ENCODE results near the gene RIN1.
A peak's percentile ranks its signal among the peaks of the same experiment; 100 is the strongest.

Gene RIN1

GRCh38 chr11:66340596-66341501 lies 4.6 kb upstream of the RIN1 start:
- no peak overlapping the region for H3K9ac ChIP-seq (ENCODE audit: low read depth in 1 of 2, low read length in 2 of 2)
- H3K4me3 ChIP-seq (ENCODE audit: low read length in 2 of 2) = no peak overlapping the region
- H3K27ac ChIP-seq (ENCODE audit: low read depth in 2 of 2, low read length in 2 of 2) = no peak overlapping the region
- peaks cover 30% of the 10 kb centered on the region in 2 donors for H3K4me1 ChIP-seq (ENCODE audit: control insufficient read depth in 2 of 2, insufficient read depth in 2 of 2, low read length in 2 of 2)
- no peaks in the 10 kb centered on the region for H3K9me3 ChIP-seq (ENCODE audit: control insufficient read depth in 2 of 2, low read length in 2 of 2)
- no peaks in the 10 kb centered on the region for H3K27me3 ChIP-seq (ENCODE audit: control insufficient read depth in 2 of 2, insufficient read depth in 2 of 2, low read length in 2 of 2)
- H3K36me3 ChIP-seq (ENCODE audit: control insufficient read depth in 2 of 2, insufficient read depth in 2 of 2, low read length in 2 of 2) = peaks cover 28 to 41% of the 10 kb centered on the region in 2 donors

GRCh38 chr11:66339686-66340483 lies 3.7 kb upstream of the RIN1 start:
- no peak overlapping the region for H3K9ac ChIP-seq (ENCODE audit: low read depth in 1 of 2, low read length in 2 of 2)
- H3K9me3 ChIP-seq (ENCODE audit: control insufficient read depth in 2 of 2, low read length in 2 of 2) = no peaks in the 10 kb centered on the region
- H3K36me3 ChIP-seq (ENCODE audit: control insufficient read depth in 2 of 2, insufficient read depth in 2 of 2, low read length in 2 of 2) = peaks cover 28 to 41% of the 10 kb centered on the region in 2 donors
- no peaks in the 10 kb centered on the region for H3K27me3 ChIP-seq (ENCODE audit: control insufficient read depth in 2 of 2, insufficient read depth in 2 of 2, low read length in 2 of 2)
- H3K27ac ChIP-seq (ENCODE audit: low read depth in 2 of 2, low read length in 2 of 2) = no peak overlapping the region
- H3K4me3 ChIP-seq (ENCODE audit: low read length in 2 of 2) = no peak overlapping the region
- peaks cover 29% of the 10 kb centered on the region in 2 donors for H3K4me1 ChIP-seq (ENCODE audit: control insufficient read depth in 2 of 2, insufficient read depth in 2 of 2, low read length in 2 of 2)

- Histone ChIP-seq H3K36me3 (ENCODE audit: control insufficient read depth in 2 of 2, insufficient read depth in 2 of 2, low read length in 2 of 2) (peaks cover 28 to 41% of the 10 kb centered on the region in 2 donors), H3K9ac (ENCODE audit: low read depth in 1 of 2, low read length in 2 of 2) (no peak overlapping the region), H3K4me3 (ENCODE audit: low read length in 2 of 2) (no peak overlapping the region), H3K27ac (ENCODE audit: low read depth in 2 of 2, low read length in 2 of 2) (no peak overlapping the region), H3K4me1 (ENCODE audit: control insufficient read depth in 2 of 2, insufficient read depth in 2 of 2, low read length in 2 of 2) (peaks cover 24 to 26% of the 10 kb centered on the region in 2 donors), H3K9me3 (ENCODE audit: control insufficient read depth in 2 of 2, low read length in 2 of 2) (no peaks in the 10 kb centered on the region), H3K27me3 (ENCODE audit: control insufficient read depth in 2 of 2, insufficient read depth in 2 of 2, low read length in 2 of 2) (no peaks in the 10 kb centered on the region)
Observed at GRCh38 chr11:66339162-66339675, 3.0 kb upstream of the RIN1 start.

GRCh38 chr11:66338276-66339161 lies 2.3 kb upstream of the RIN1 start:
- peaks cover 28 to 41% of the 10 kb centered on the region in 2 donors for H3K36me3 ChIP-seq (ENCODE audit: control insufficient read depth in 2 of 2, insufficient read depth in 2 of 2, low read length in 2 of 2)
- no peak overlapping the region for H3K9ac ChIP-seq (ENCODE audit: low read depth in 1 of 2, low read length in 2 of 2)
- H3K27me3 ChIP-seq (ENCODE audit: control insufficient read depth in 2 of 2, insufficient read depth in 2 of 2, low read length in 2 of 2) = no peaks in the 10 kb centered on the region
- no peak overlapping the region for H3K27ac ChIP-seq (ENCODE audit: low read depth in 2 of 2, low read length in 2 of 2)
- no peaks in the 10 kb centered on the region for H3K9me3 ChIP-seq (ENCODE audit: control insufficient read depth in 2 of 2, low read length in 2 of 2)
- H3K4me3 ChIP-seq (ENCODE audit: low read length in 2 of 2) = no peak overlapping the region
- H3K4me1 ChIP-seq (ENCODE audit: control insufficient read depth in 2 of 2, insufficient read depth in 2 of 2, low read length in 2 of 2) = peaks cover 17 to 19% of the 10 kb centered on the region in 2 donors

- Histone ChIP-seq H3K27ac (ENCODE audit: low read depth in 2 of 2, low read length in 2 of 2) (peak overlapping the region in 1 of 2 donors; percentile 38), H3K9ac (ENCODE audit: low read depth in 1 of 2, low read length in 2 of 2) (no peak overlapping the region), H3K27me3 (ENCODE audit: control insufficient read depth in 2 of 2, insufficient read depth in 2 of 2, low read length in 2 of 2) (no peaks in the 10 kb centered on the region), H3K4me3 (ENCODE audit: low read length in 2 of 2) (no peak overlapping the region), H3K4me1 (ENCODE audit: control insufficient read depth in 2 of 2, insufficient read depth in 2 of 2, low read length in 2 of 2) (peaks cover 14 to 16% of the 10 kb centered on the region in 2 donors), H3K36me3 (ENCODE audit: control insufficient read depth in 2 of 2, insufficient read depth in 2 of 2, low read length in 2 of 2) (peaks cover 28 to 47% of the 10 kb centered on the region in 2 donors), H3K9me3 (ENCODE audit: control insufficient read depth in 2 of 2, low read length in 2 of 2) (no peaks in the 10 kb centered on the region)
Observed at GRCh38 chr11:66337103-66337899, 1.1 kb upstream of the RIN1 start.

- Histone ChIP-seq H3K36me3 (ENCODE audit: control insufficient read depth in 2 of 2, insufficient read depth in 2 of 2, low read length in 2 of 2) (peaks cover 13 to 36% of the 10 kb centered on the region in 2 donors), H3K9ac (ENCODE audit: low read depth in 1 of 2, low read length in 2 of 2) (peak overlapping the region; percentile 70 to 77), H3K4me1 (ENCODE audit: control insufficient read depth in 2 of 2, insufficient read depth in 2 of 2, low read length in 2 of 2) (peaks cover 14 to 16% of the 10 kb centered on the region in 2 donors), H3K9me3 (ENCODE audit: control insufficient read depth in 2 of 2, low read length in 2 of 2) (no peaks in the 10 kb centered on the region), H3K27ac (ENCODE audit: low read depth in 2 of 2, low read length in 2 of 2) (peak overlapping the region; percentile 61 to 80), H3K27me3 (ENCODE audit: control insufficient read depth in 2 of 2, insufficient read depth in 2 of 2, low read length in 2 of 2) (no peaks in the 10 kb centered on the region), H3K4me3 (ENCODE audit: low read length in 2 of 2) (peak overlapping the region; percentile 72 to 74)
Observed at GRCh38 chr11:66335531-66336233, 552 bp downstream of the RIN1 start.

- peak overlapping the region; percentile 32 to 77 for H3K9ac ChIP-seq (ENCODE audit: low read depth in 1 of 2, low read length in 2 of 2)
- peaks cover 14 to 16% of the 10 kb centered on the region in 2 donors for H3K4me1 ChIP-seq (ENCODE audit: control insufficient read depth in 2 of 2, insufficient read depth in 2 of 2, low read length in 2 of 2)
- H3K36me3 ChIP-seq (ENCODE audit: control insufficient read depth in 2 of 2, insufficient read depth in 2 of 2, low read length in 2 of 2) = peaks cover 5 to 27% of the 10 kb centered on the region in 2 donors
- no peak overlapping the region for H3K27ac ChIP-seq (ENCODE audit: low read depth in 2 of 2, low read length in 2 of 2)
- no peaks in the 10 kb centered on the region for H3K27me3 ChIP-seq (ENCODE audit: control insufficient read depth in 2 of 2, insufficient read depth in 2 of 2, low read length in 2 of 2)
- peak overlapping the region; percentile 72 to 74 for H3K4me3 ChIP-seq (ENCODE audit: low read length in 2 of 2)
- H3K9me3 ChIP-seq (ENCODE audit: control insufficient read depth in 2 of 2, low read length in 2 of 2) = no peaks in the 10 kb centered on the region
Observed at GRCh38 chr11:66334605-66335442, 1.4 kb downstream of the RIN1 start.

- Histone ChIP-seq H3K4me1 (ENCODE audit: control insufficient read depth in 2 of 2, insufficient read depth in 2 of 2, low read length in 2 of 2) (peaks cover 14 to 16% of the 10 kb centered on the region in 2 donors), H3K36me3 (ENCODE audit: control insufficient read depth in 2 of 2, insufficient read depth in 2 of 2, low read length in 2 of 2) (peaks cover 4 to 19% of the 10 kb centered on the region in 2 donors), H3K27me3 (ENCODE audit: control insufficient read depth in 2 of 2, insufficient read depth in 2 of 2, low read length in 2 of 2) (no peaks in the 10 kb centered on the region), H3K27ac (ENCODE audit: low read depth in 2 of 2, low read length in 2 of 2) (no peak overlapping the region), H3K9me3 (ENCODE audit: control insufficient read depth in 2 of 2, low read length in 2 of 2) (no peaks in the 10 kb centered on the region), H3K9ac (ENCODE audit: low read depth in 1 of 2, low read length in 2 of 2) (no peak overlapping the region), H3K4me3 (ENCODE audit: low read length in 2 of 2) (no peak overlapping the region)
Observed at GRCh38 chr11:66333896-66334604, 2.2 kb downstream of the RIN1 start.

All from mucosa of rectum (tissue), 2 donors.